Measurements from ENCODE around the gene FAM90A1. TPM values are rescaled to one million over a fixed set of nuclear protein-coding genes. Genes with fewer than 3 reads are reported as not detected.
A peak's percentile ranks its signal among the peaks of the same experiment; 100 is the strongest.
"Not testable (repeated sequence)": the region's sequence is repeated elsewhere in the genome, so short reads cannot be mapped to it uniquely, and the experiment has no call there.

The FAM90A1 gene
- not detected in 2 replicates for total RNA-seq

GRCh38 chr12:8226992-8227731 is at the start of gene FAM90A1:
TSS of gene FAM90A1 (minus strand) at chr12:8227618. CDS start at chr12:8224832, 2,786 bp downstream.
- not testable (repeated sequence) for DNase-seq (ENCODE audit: low read depth in 2 of 2)

GRCh38 chr12:8276397-8276796 is 49.0 kb upstream of the FAM90A1 start:
- DNase-seq (ENCODE audit: low read depth in 2 of 2): not testable (repeated sequence)

GRCh38 chr12:8266706-8267105 is 39.3 kb upstream of the FAM90A1 start:
- DNase-seq (ENCODE audit: low read depth in 2 of 2): not testable (repeated sequence)

- not testable (repeated sequence) for DNase-seq (ENCODE audit: low read depth in 2 of 2)
These were observed 36.8 kb upstream of the FAM90A1 start for GRCh38 chr12:8264236-8264635.

GRCh38 chr12:8261111-8261554 is 33.7 kb upstream of the FAM90A1 start:
- not testable (repeated sequence) for DNase-seq (ENCODE audit: low read depth in 2 of 2)

GRCh38 chr12:8256356-8256755 is 28.9 kb upstream of the FAM90A1 start:
- not testable (repeated sequence) for DNase-seq (ENCODE audit: low read depth in 2 of 2)

GRCh38 chr12:8254705-8255104 is 27.3 kb upstream of the FAM90A1 start:
- DNase-seq (ENCODE audit: low read depth in 2 of 2): not testable (repeated sequence)

GRCh38 chr12:8252056-8252818 is 24.8 kb upstream of the FAM90A1 start:
- not testable (repeated sequence) for DNase-seq (ENCODE audit: low read depth in 2 of 2)

- not testable (repeated sequence) for DNase-seq (ENCODE audit: low read depth in 2 of 2)
These were observed 24.2 kb upstream of the FAM90A1 start for GRCh38 chr12:8251616-8252015.

- not testable (repeated sequence) for DNase-seq (ENCODE audit: low read depth in 2 of 2)
These were observed 19.6 kb upstream of the FAM90A1 start for GRCh38 chr12:8246941-8247535.

- DNase-seq (ENCODE audit: low read depth in 2 of 2): not testable (repeated sequence)
These were observed 16.3 kb upstream of the FAM90A1 start for GRCh38 chr12:8243682-8244161.

- peak; percentile 91 to 96 for DNase-seq (ENCODE audit: low read depth in 2 of 2)
These were observed 15.7 kb upstream of the FAM90A1 start for GRCh38 chr12:8242880-8243681.

- DNase-seq (ENCODE audit: low read depth in 2 of 2): not testable (repeated sequence)
These were observed 15.1 kb upstream of the FAM90A1 start for GRCh38 chr12:8242622-8242879.

- peak in 1 of 2 donors; percentile 26 for DNase-seq (ENCODE audit: low read depth in 2 of 2)
These were observed 14.7 kb upstream of the FAM90A1 start for GRCh38 chr12:8241917-8242621.

- DNase-seq (ENCODE audit: low read depth in 2 of 2): not testable (repeated sequence)
These were observed 13.1 kb upstream of the FAM90A1 start for GRCh38 chr12:8240340-8241114.

- not testable (repeated sequence) for DNase-seq (ENCODE audit: low read depth in 2 of 2)
These were observed 9.6 kb upstream of the FAM90A1 start for GRCh38 chr12:8237031-8237430.

GRCh38 chr12:8235316-8236157 is 8.1 kb upstream of the FAM90A1 start:
- DNase-seq (ENCODE audit: low read depth in 2 of 2): not testable (repeated sequence)

- DNase-seq (ENCODE audit: low read depth in 2 of 2): not testable (repeated sequence)
These were observed 7.3 kb upstream of the FAM90A1 start for GRCh38 chr12:8234746-8235145.

- not testable (repeated sequence) for DNase-seq (ENCODE audit: low read depth in 2 of 2)
These were observed 6.6 kb upstream of the FAM90A1 start for GRCh38 chr12:8233935-8234495.

All from dermis microvascular lymphatic vessel endothelial cell (primary cell).